OCI-LY7 (cell line): ENCODE measurements around the gene DNM2. TPM values are rescaled to one million over a fixed set of nuclear protein-coding genes. Genes with fewer than 3 reads are reported as not detected.
A peak's percentile ranks its signal among the peaks of the same experiment; 100 is the strongest.
"Not testable (repeated sequence)": the region's sequence is repeated elsewhere in the genome, so short reads cannot be mapped to it uniquely, and the experiment has no call there.

Source experiments
- BruUV-seq: library from RNA; stranded (reverse); fragments of 400-500 nt; replicated peaks from 2 replicates; lab custom pipeline; 2021; lab: Mats Ljungman, UMichigan
- CTCF ChIA-PET: fragments of 300-600 bp; sonication (Branson Sonifier 250); formaldehyde crosslinking; loops from one replicate; lab custom pipeline; 2022; ENCODE audit warnings: antibody characterized with exemption; ENCODE audit not compliant: unreplicated experiment; lab: Charles Lee
- POLR2A ChIA-PET: fragments of 300-600 bp; sonication (Branson Sonifier 250); formaldehyde crosslinking; loops from one replicate; lab custom pipeline; 2022; ENCODE audit warnings: antibody characterized with exemption; lab: Charles Lee
- DNase-seq: peaks from one replicate; pipeline ENCODE4 v3.0.0-alpha.2; 2015; ENCODE audit warnings: low spot score
- H2AFZ ChIP-seq: fragments of 200-600 bp; sonication (generic), shearing (Covaris generic); 2 replicates; pipeline ENCODE4 v1.6.1; 2014; ENCODE audit warnings: mild to moderate bottlenecking, antibody characterized with exemption, low read length, moderate library complexity
- H3K27ac ChIP-seq: fragments of 200-600 bp; sonication (generic); 2 replicates; pipeline ENCODE4 v1.5.1; 2014; ENCODE audit warnings: mixed run types, low read depth, mild to moderate bottlenecking, moderate library complexity, low read length, inconsistent platforms; ENCODE audit not compliant: poor library complexity, severe bottlenecking
- H3K36me3 ChIP-seq: fragments of 200-600 bp; sonication (generic); 2 replicates; pipeline ENCODE4 v1.6.1; 2014; ENCODE audit warnings: mild to moderate bottlenecking, antibody characterized with exemption, low read length, moderate library complexity, mixed read lengths; ENCODE audit not compliant: insufficient read depth
- H3K4me1 ChIP-seq: fragments of 200-600 bp; sonication (generic); 2 replicates; pipeline ENCODE4 v1.5.1; 2014; ENCODE audit warnings: mild to moderate bottlenecking, low read length; ENCODE audit not compliant: insufficient read depth, poor library complexity, severe bottlenecking
- H3K4me2 ChIP-seq: fragments of 200-600 bp; sonication (generic); 2 replicates; pipeline ENCODE4 v1.6.1; 2014; ENCODE audit warnings: mild to moderate bottlenecking, low read length
- H3K4me3 ChIP-seq: fragments of 200-600 bp; sonication (generic); 2 replicates; pipeline ENCODE4 v1.5.1; 2014; ENCODE audit warnings: mild to moderate bottlenecking, low read depth, low read length; ENCODE audit not compliant: poor library complexity, severe bottlenecking
- H3K79me2 ChIP-seq: fragments of 200-600 bp; sonication (generic); 2 replicates; pipeline ENCODE4 v1.6.1; 2016; ENCODE audit warnings: low read depth, mild to moderate bottlenecking, low read length, moderate library complexity, mixed read lengths; ENCODE audit not compliant: insufficient read depth
- H3K9me2 ChIP-seq: fragments of 200-600 bp; sonication (generic); 2 replicates; pipeline ENCODE4 v1.6.1; 2016; ENCODE audit warnings: mild to moderate bottlenecking, low read length, mixed read lengths; ENCODE audit not compliant: insufficient read depth
- H3K9me3 ChIP-seq: fragments of 200-600 bp; sonication (generic); 2 replicates; pipeline ENCODE4 v1.6.1; 2014; ENCODE audit warnings: mild to moderate bottlenecking, mixed run types, low read length, mixed read lengths
- H4K20me1 ChIP-seq: fragments of 200-600 bp; sonication (generic); 2 replicates; pipeline ENCODE4 v1.6.1; 2014; ENCODE audit warnings: mild to moderate bottlenecking, antibody characterized with exemption, low read length, moderate library complexity, mixed read lengths; ENCODE audit not compliant: insufficient read depth
- EZH2phosphoT487 ChIP-seq: fragments of 200-600 bp; sonication (generic); IDR thresholded peaks from 2 replicates; pipeline ENCODE4 v1.6.1; 2018; ENCODE audit warnings: low read depth, borderline replicate concordance, mild to moderate bottlenecking, mixed run types, antibody characterized with exemption, low read length, moderate library complexity, mixed read lengths
- intact Hi-C: fragments of 100-400 bp; cut with micrococcal nuclease; formaldehyde crosslinking; loops from one replicate; pipeline ENCODE4 v1.10.0; 2022; ENCODE audit not compliant: unreplicated experiment
- total RNA-seq, 2 experiments: library from RNA; depleted of rRNA in 1 of 2; stranded (reverse); fragments of >200 nt in 1 of 2; shearing (Covaris generic) in 1 of 2; gene quantifications; 2 replicates each; pipeline ENCODE4 v1.2.3, GENCODE V29; 2014 to 2022
- TF ChIP-seq, protein P1 (sequence below): fragments of 200-600 bp; sonication (generic); conservative IDR thresholded peaks from 2 replicates; pipeline ENCODE4 v1.5.1; 2014; ENCODE audit warnings: mild to moderate bottlenecking, antibody characterized with exemption, low read length, moderate library complexity, mixed read lengths

Gene DNM2
- total RNA-seq, 2 experiments from 2014 or later = 139 to 165 TPM

DNA sequence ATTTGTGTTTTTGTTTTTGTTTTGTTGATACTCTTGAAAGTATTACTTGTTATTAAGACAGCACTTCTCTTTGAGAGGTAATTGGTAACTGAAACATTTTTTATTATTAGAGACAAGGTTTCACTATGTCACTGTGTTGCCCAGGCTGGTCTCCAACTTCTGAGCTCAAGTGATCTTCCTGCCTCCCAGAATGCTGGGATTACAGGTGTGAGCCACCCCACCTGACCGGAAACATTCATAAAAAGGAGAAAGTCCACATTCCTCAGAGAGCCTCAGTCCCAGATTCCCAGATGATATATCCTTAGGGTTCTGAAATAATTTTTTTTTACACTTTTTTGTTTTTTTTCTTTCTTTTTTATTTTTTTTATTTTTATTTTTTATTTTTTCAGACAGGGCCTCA, 156.1 kb downstream of the DNM2 start:
- H3K4me2 ChIP-seq = peak overlapping the region; percentile 90
- no peaks in the 10 kb centered on the region for H4K20me1 ChIP-seq
- peak overlapping the region; percentile 2 for H3K4me3 ChIP-seq
- H3K9me2 ChIP-seq = no peaks in the 10 kb centered on the region
- ChIA-PET POLR2A (interaction anchor here (0.6 to 3.5 kb wide), 3 partner anchors 15 to 532 kb away, joined by 4 to 34 read pairs (median 6); no protein-coding TSS in a partner anchor), CTCF (interaction anchor here (1.8 kb wide), 1 partner anchor 10 kb away, joined by 4 read pairs; no protein-coding TSS in a partner anchor)
- intact Hi-C loops = loop anchor here (10.0 kb wide), 1 partner anchor 309 kb away; the partner anchor contains the start of genes CDKN2D and KRI1
- peaks cover 17% of the 10 kb centered on the region for H3K36me3 ChIP-seq
- no peak for DNase-seq
- no peak overlapping the region for H2AFZ ChIP-seq
- TF ChIP-seq, protein P1, sequence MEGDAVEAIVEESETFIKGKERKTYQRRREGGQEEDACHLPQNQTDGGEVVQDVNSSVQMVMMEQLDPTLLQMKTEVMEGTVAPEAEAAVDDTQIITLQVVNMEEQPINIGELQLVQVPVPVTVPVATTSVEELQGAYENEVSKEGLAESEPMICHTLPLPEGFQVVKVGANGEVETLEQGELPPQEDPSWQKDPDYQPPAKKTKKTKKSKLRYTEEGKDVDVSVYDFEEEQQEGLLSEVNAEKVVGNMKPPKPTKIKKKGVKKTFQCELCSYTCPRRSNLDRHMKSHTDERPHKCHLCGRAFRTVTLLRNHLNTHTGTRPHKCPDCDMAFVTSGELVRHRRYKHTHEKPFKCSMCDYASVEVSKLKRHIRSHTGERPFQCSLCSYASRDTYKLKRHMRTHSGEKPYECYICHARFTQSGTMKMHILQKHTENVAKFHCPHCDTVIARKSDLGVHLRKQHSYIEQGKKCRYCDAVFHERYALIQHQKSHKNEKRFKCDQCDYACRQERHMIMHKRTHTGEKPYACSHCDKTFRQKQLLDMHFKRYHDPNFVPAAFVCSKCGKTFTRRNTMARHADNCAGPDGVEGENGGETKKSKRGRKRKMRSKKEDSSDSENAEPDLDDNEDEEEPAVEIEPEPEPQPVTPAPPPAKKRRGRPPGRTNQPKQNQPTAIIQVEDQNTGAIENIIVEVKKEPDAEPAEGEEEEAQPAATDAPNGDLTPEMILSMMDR = no peak
- TF ChIP-seq EZH2phosphoT487 = no peak
- H3K9me3 ChIP-seq = no peaks in the 10 kb centered on the region
- H3K27ac ChIP-seq = no peak overlapping the region
- BruUV-seq = TSS peak; percentile 36
- peaks cover 73% of the 10 kb centered on the region for H3K79me2 ChIP-seq
- peaks cover 61% of the 10 kb centered on the region for H3K4me1 ChIP-seq

DNA sequence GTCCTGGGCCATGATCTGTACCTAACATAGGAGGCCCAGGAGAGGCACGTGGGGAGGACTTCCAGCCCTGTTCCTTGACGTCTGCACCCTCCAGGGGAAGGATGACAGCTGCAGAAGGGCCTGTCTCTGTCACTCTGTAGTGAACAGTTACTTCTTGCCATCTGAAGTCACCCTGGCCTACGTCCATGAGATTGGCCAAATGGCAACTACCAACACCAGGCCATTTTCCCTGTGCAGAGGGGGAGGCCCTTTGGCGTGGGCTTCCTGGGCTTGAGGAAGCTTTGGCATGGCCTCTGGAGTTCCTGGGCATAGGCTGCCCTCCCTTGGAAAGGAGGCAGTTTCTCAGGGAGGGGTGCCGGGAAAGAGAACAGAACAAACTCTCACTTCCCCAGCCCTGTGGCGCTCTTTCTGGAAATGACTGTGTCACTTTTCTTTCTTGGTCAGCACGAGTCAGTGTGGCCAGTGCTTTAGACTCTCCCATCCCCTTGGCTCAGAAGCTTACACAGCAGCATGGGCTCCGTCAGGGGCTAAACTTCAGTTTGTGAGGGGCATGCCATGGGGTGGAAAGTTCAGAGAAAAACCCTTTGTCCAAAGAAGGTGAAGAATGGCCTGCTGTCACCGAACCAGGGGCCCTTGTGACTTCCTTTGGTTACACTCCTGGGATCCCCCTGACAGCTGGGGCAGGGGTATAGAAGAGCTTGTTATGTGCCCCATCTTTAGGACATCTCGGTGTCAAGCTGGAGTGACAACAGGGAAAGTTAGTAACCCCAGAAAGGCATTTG, 158.8 kb downstream of the DNM2 start:
- ChIA-PET POLR2A (interaction anchor here (1.8 to 3.1 kb wide), 2 partner anchors 11 to 14 kb away, joined by 5 to 19 read pairs; no protein-coding TSS in a partner anchor), CTCF (no interaction called here)
- no peaks in the 10 kb centered on the region for H3K9me2 ChIP-seq
- H2AFZ ChIP-seq = no peak overlapping the region
- peaks cover 99% of the 10 kb centered on the region for H3K79me2 ChIP-seq
- H3K27ac ChIP-seq = peak overlapping the region; percentile 45
- H3K36me3 ChIP-seq = peaks cover 32% of the 10 kb centered on the region
- no peaks in the 10 kb centered on the region for H3K9me3 ChIP-seq
- no peak for DNase-seq
- no peaks in the 10 kb centered on the region for H4K20me1 ChIP-seq
- TF ChIP-seq, protein P1 = no peak
- no peak for TF ChIP-seq EZH2phosphoT487
- peaks cover 68% of the 10 kb centered on the region for H3K4me1 ChIP-seq
- H3K4me3 ChIP-seq = no peak overlapping the region
- peak overlapping the region; percentile 17 for H3K4me2 ChIP-seq
- BruUV-seq = no TSS peak
- intact Hi-C loops = loop anchor here (10.0 kb wide), 1 partner anchor 312 kb away; the partner anchor contains the start of genes CDKN2D and KRI1

DNA sequence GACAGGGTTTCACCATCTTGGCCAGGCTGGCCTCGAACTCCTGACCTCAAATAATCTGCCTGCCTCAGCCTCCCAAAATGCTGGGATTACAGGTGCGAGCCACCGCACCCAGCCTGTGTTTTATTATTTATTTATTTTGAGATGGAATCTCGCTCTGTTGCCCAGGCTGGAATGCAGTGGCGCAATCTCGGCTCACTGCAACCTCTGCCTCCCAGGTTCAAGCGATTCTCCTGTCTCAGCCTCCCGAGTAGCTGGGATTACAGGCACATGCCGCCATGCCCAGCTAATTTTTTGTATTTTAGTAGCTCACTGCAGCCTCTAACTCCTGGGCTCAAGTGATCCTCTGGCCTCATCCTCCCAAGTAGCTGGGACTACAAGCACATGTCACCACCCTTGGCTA, 159.7 kb downstream of the DNM2 start:
- POLR2A ChIA-PET = interaction anchor here (0.8 to 3.1 kb wide), 4 partner anchors 10 to 94 kb away, joined by 3 to 19 read pairs (median 4); partner anchors contain the start of gene TMED1
- BruUV-seq, H3K9me3 ChIP-seq, H3K9me2 ChIP-seq, H2AFZ ChIP-seq, DNase-seq, CTCF ChIA-PET, H4K20me1 ChIP-seq: not testable (repeated sequence)
- Histone ChIP-seq H3K4me2 (peak overlapping the region; percentile 86), H3K36me3 (peaks cover 39% of the 10 kb centered on the region), H3K79me2 (peaks cover 100% of the 10 kb centered on the region), H3K4me1 (peaks cover 68% of the 10 kb centered on the region), H3K4me3 (peak overlapping the region; percentile 66), H3K27ac (peak overlapping the region; percentile 90)
- intact Hi-C loops = loop anchor here (10.0 kb wide), 1 partner anchor 313 kb away; the partner anchor contains the start of genes CDKN2D and KRI1
